Esophagus (tissue), 2 donors: ENCODE data around the gene SLC29A3. TPM values are rescaled to one million over a fixed set of nuclear protein-coding genes. Genes with fewer than 3 reads are reported as not detected.
"Not testable (repeated sequence)": the region's sequence is repeated elsewhere in the genome, so short reads cannot be mapped to it uniquely, and the experiment has no call there.

Source experiments
- H3K27ac ChIP-seq, 2 donors: one replicate each; pipeline ENCODE4 v1.5.1; 2013; ENCODE audit warnings: low read depth in 2 of 2, mild to moderate bottlenecking in 2 of 2, inconsistent platforms in 1 of 2, low read length in 1 of 2, moderate library complexity in 1 of 2
- H3K27me3 ChIP-seq, 2 donors: one replicate each; pipeline ENCODE4 v1.6.1; 2013; ENCODE audit warnings: low read length in 2 of 2, control low read depth in 1 of 2, mild to moderate bottlenecking in 1 of 2; ENCODE audit not compliant: insufficient read depth in 2 of 2, control insufficient read depth in 1 of 2
- H3K36me3 ChIP-seq, 2 donors: one replicate each; pipeline ENCODE4 v1.6.1; 2013; ENCODE audit warnings: low read length in 1 of 2; ENCODE audit not compliant: control insufficient read depth in 2 of 2, insufficient read depth in 2 of 2
- H3K4me1 ChIP-seq, 2 donors: one replicate each; pipeline ENCODE4 v1.6.1; 2013; ENCODE audit warnings: low read length in 1 of 2; ENCODE audit not compliant: control insufficient read depth in 2 of 2, insufficient read depth in 2 of 2
- H3K4me3 ChIP-seq, 2 donors: one replicate each; pipeline ENCODE4 v1.5.1; 2013; ENCODE audit warnings: low read length in 2 of 2, mild to moderate bottlenecking in 2 of 2, low read depth in 1 of 2, moderate library complexity in 1 of 2
- H3K9me3 ChIP-seq, 2 donors: one replicate each; pipeline ENCODE4 v1.6.1; 2013; ENCODE audit warnings: mild to moderate bottlenecking in 2 of 2, low read depth in 1 of 2, low read length in 1 of 2, moderate library complexity in 1 of 2; ENCODE audit not compliant: control insufficient read depth in 2 of 2, insufficient read depth in 1 of 2
- WGBS, 2 donors: extraction: QIAGEN DNeasy Blood & Tissue Kit; methylation state at CpG; one replicate each; pipeline ENCODE4 v1.1.7; 2013; 5-methylcytosine and 5-hydroxymethylcytosine counted together
- polyA plus RNA-seq, 2 donors: library from polyadenylated mRNA; stranded (reverse); fragments of 200-250 nt; gene quantifications; one replicate each; pipeline ENCODE4 v1.2.3, GENCODE V29; 2013
- donor health status: healthy with polysubstance abuse.
- donor health status: Bipolar disorder and iron deficiency.

The SLC29A3 gene
- polyA plus RNA-seq, 2 donors = 1.3 to 1.9 TPM

DNA sequence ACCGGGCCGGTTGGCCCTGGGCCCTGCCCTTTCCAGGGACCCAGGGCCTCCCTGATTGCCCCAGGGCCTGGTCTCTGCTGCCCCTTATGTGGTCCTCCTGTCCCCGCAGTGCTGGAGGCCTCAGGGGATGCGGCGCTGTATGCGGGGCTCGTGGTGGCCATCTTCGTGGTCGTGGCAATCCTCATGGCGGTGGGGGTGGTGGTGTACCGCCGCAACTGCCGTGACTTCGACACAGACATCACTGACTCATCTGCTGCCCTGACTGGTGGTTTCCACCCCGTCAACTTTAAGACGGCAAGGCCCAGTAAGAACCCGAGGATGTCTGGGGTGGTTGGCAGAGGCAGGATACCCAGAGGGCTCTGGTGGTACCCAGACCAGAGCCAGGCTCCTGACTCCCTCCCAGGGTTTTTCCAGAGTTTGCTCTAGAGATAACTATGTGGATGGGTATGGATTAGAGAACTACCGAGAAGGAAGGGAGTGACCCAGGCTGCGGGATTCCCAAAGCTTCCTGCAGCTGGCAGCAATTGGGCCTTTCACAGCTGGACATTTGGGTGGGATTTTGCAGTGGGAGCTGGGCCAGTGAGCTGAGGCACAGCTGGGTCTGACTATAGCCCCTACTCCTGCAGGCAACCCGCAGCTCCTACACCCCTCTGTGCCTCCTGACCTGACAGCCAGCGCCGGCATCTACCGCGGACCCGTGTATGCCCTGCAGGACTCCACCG lies 28.1 kb upstream of the SLC29A3 start:
- Histone ChIP-seq H3K4me1 (peaks cover 7 to 11% of the 10 kb centered on the region in 2 donors), H3K27me3 (no peaks in the 10 kb centered on the region), H3K27ac (no peak overlapping the region), H3K9me3 (no peaks in the 10 kb centered on the region), H3K36me3 (peaks cover 0 to 45% of the 10 kb centered on the region in 2 donors), H3K4me3 (no peak overlapping the region)
- 86 to 87% methylated on average over 26 of the region's 26 CpGs for WGBS, 2 donors

DNA sequence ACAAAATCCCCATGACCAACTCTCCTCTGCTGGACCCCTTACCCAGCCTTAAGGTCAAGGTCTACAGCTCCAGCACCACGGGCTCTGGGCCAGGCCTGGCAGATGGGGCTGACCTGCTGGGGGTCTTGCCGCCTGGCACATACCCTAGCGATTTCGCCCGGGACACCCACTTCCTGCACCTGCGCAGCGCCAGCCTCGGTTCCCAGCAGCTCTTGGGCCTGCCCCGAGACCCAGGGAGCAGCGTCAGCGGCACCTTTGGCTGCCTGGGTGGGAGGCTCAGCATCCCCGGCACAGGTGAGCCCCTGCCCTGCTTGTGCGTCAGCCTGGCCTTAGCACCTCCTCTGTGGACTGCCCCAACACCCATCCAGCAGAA lies 27.5 kb upstream of the SLC29A3 start:
- H3K9me3 ChIP-seq = no peaks in the 10 kb centered on the region
- H3K27me3 ChIP-seq = no peaks in the 10 kb centered on the region
- H3K4me1 ChIP-seq = peaks cover 7 to 14% of the 10 kb centered on the region in 2 donors
- H3K4me3 ChIP-seq = no peak overlapping the region
- peaks cover 0 to 48% of the 10 kb centered on the region in 2 donors for H3K36me3 ChIP-seq
- H3K27ac ChIP-seq = no peak overlapping the region
- 94 to 96% methylated on average over 13 of the region's 13 CpGs for WGBS, 2 donors

DNA sequence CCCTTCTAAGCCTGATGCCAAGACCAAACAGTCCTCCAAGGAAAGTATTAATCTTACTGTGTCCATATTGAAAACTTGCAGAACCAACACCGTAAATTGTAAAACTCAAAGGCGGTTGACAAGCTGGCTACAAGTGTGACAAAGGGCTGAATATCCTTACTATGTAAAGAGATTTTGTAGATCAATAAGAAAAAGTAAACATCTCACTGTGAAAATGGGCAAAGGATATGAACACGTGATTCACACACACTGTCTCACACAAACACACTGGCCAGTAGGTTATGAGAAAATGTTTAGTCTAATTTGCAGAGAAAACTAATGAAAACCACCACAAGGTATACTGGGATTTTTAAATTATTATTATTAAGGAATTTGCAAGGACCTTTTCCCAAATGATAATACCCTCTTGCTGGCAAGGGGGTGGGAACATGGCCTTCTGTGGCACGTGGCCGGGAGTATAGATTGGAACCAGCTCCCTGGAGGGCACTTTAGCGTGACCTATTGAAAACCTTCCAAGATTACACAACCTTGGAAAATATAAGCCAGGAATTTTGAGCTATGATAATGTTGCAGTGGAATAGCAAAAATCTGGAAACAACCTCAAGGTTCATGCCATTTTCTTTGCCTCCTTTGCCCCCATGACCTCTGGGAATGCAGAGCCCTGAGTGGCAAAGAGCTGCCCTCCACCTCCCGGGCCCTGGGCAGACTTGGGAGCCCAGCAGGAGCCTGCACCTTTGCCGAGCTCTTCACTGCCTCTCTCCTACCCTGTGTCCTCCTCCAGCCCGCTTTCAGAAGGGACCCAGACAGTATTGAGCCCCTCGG lies 26.2 kb upstream of the SLC29A3 start:
- Histone ChIP-seq H3K4me3 (no peak overlapping the region), H3K9me3 (no peaks in the 10 kb centered on the region), H3K36me3 (peaks cover 0 to 41% of the 10 kb centered on the region in 2 donors), H3K27me3 (no peaks in the 10 kb centered on the region), H3K4me1 (peaks cover 7 to 16% of the 10 kb centered on the region in 2 donors), H3K27ac (peak overlapping the region; percentile 72 to 91)
- 71 to 72% methylated on average over 10 of the region's 10 CpGs for WGBS, 2 donors

DNA sequence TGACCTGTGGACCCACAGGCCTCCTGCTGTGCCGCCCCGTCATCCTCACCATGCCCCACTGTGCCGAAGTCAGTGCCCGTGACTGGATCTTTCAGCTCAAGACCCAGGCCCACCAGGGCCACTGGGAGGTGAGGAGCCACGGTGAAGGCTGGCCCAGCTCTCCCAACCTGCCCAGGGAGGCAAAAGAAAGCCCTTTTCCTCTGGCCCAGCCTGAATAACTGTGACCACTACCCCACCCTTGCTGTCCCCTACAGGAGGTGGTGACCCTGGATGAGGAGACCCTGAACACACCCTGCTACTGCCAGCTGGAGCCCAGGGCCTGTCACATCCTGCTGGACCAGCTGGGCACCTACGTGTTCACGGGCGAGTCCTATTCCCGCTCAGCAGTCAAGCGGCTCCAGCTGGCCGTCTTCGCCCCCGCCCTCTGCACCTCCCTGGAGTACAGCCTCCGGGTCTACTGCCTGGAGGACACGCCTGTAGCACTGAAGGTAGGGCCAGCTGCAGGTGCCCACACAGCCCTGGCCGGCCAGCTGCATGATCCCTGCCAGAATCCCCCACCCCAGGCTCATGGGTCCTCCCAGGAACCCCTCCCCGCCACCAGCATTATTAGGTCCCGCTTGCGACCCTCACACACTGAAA lies 25.5 kb upstream of the SLC29A3 start:
- Histone ChIP-seq H3K9me3 (no peaks in the 10 kb centered on the region), H3K27me3 (no peaks in the 10 kb centered on the region), H3K4me3 (no peak overlapping the region), H3K4me1 (peaks cover 7 to 16% of the 10 kb centered on the region in 2 donors), H3K36me3 (peaks cover 0 to 38% of the 10 kb centered on the region in 2 donors), H3K27ac (peak overlapping the region; percentile 72 to 91)
- WGBS, 2 donors = 66 to 80% methylated on average over 19 of the region's 19 CpGs

DNA sequence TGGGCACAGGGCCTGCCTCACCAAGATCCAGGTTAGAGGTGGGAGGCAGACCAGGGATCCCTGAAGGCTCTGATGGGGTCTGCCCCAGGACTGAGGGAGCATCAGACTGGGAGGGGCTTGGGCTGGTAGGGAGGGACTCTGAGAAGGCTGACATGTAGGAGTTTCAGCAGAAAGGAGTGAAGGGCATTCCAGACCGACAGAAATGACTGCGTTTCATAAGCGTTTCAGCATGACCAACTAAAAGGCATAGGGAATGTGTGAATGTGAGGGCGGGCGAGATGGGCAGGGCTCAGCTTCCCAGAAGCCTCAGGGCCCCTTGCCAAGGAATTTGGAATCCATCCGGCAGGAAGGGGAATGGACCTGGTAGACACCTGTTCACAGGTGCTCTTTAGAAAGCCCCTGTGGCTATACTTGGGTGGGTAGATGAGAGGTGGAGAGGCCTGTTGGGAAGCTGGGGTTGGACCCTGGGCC lies 24.9 kb upstream of the SLC29A3 start:
- 46 to 66% methylated on average over 6 of the region's 6 CpGs for WGBS, 2 donors
- Histone ChIP-seq H3K4me1 (peaks cover 7 to 16% of the 10 kb centered on the region in 2 donors), H3K27ac (peak overlapping the region; percentile 72 to 91), H3K4me3 (no peak overlapping the region), H3K9me3 (no peaks in the 10 kb centered on the region), H3K36me3 (peaks cover 0 to 38% of the 10 kb centered on the region in 2 donors), H3K27me3 (no peaks in the 10 kb centered on the region)

DNA sequence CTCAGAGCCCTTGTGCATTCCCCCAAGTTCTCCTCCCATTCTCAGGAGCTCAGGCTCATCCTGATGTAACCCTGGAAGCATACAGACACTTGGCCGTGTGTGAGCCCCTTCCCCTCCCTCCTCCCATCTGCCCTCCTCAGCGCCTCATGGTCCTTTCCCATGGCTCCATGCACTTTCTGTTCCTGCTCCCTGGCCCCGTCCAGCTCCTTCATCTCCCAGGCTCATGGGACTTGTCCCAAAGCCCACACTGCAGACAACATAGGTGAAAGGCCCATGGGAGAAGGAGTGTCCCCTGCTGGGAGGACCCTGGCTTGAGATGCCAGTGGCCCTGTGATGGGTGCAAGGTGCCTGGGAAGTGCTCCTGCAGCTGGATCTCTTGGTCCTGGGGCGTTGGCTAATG lies 24.2 kb upstream of the SLC29A3 start:
- no peaks in the 10 kb centered on the region for H3K27me3 ChIP-seq
- no peak overlapping the region for H3K4me3 ChIP-seq
- 84 to 88% methylated on average over 4 of the region's 4 CpGs for WGBS, 2 donors

DNA sequence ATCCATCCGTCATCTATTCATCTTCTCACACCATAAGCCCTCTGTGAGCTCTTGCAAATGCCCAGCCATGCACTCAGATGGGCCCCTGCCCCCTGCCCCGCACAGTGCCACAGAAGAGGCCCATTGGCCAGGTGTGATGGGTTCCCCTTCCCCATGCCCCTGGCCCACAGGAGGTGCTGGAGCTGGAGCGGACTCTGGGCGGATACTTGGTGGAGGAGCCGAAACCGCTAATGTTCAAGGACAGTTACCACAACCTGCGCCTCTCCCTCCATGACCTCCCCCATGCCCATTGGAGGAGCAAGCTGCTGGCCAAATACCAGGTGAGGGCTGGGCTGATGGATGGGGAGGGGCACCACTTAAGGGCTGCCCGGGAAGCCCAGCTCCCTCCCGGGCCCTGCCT lies 23.4 kb upstream of the SLC29A3 start:
- Histone ChIP-seq H3K27ac (peak overlapping the region in 1 of 2 donors; percentile 81), H3K27me3 (no peaks in the 10 kb centered on the region), H3K4me1 (peaks cover 7 to 22% of the 10 kb centered on the region in 2 donors), H3K36me3 (peaks cover 0 to 36% of the 10 kb centered on the region in 2 donors), H3K4me3 (no peak overlapping the region), H3K9me3 (no peaks in the 10 kb centered on the region)
- WGBS, 2 donors = 88 to 94% methylated on average over 9 of the region's 9 CpGs

More for the DNA sequence above, 24.2 kb upstream of the SLC29A3 start:
- Histone ChIP-seq H3K36me3 (peaks cover 0 to 36% of the 10 kb centered on the region in 2 donors), H3K9me3 (no peaks in the 10 kb centered on the region), H3K27ac (peak overlapping the region in 1 of 2 donors; percentile 26), H3K4me1 (peaks cover 7 to 16% of the 10 kb centered on the region in 2 donors)

DNA sequence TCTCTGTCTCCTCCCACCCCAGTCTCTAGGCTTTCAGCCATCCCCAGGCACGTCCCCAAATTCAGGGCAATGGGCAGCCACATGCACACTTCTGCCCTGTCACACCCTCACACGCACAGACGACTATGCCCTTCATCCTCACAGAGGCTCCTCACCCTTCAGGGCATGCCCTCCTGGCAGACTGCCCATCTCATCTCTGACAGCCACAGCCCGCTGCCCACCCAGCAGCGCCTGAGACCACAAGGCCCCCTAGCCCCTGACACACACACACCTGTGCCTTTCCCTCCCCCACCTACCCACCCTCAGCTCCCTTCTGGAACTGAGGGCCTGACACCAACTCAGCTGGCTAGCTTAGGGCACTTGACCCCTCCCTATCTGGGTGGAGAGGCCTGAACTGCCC lies 23.0 kb upstream of the SLC29A3 start:
- no peak overlapping the region for H3K4me3 ChIP-seq
- peaks cover 0 to 36% of the 10 kb centered on the region in 2 donors for H3K36me3 ChIP-seq
- no peaks in the 10 kb centered on the region for H3K9me3 ChIP-seq
- peak overlapping the region in 1 of 2 donors; percentile 81 for H3K27ac ChIP-seq
- peaks cover 7 to 26% of the 10 kb centered on the region in 2 donors for H3K4me1 ChIP-seq
- 53 to 57% methylated on average over 5 of the region's 5 CpGs for WGBS, 2 donors
- H3K27me3 ChIP-seq = no peaks in the 10 kb centered on the region

DNA sequence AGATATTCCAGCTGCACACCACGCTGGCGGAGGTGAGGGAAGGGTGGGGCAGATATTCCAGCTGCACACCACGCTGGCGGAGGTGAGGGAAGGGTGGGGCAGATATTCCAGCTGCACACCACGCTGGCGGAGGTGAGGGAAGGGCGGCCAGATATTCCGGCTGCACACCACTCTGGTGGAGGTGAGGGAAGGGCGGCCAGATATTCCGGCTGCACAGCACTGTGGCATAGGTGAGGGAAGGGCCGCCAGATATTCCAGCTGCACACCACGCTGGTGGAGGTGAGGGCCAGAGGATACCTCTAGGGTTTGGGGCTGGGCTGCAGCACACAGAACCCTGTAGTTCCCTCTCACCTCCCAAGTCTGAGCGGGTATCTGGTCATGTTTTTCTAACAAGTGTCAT lies 22.2 kb upstream of the SLC29A3 start:
- 59 to 71% methylated on average over 7 to 13 of the region's 13 CpGs for WGBS, 2 donors
- Histone ChIP-seq H3K36me3 (peaks cover 0 to 30% of the 10 kb centered on the region in 2 donors), H3K27ac (peak overlapping the region in 1 of 2 donors; percentile 81), H3K4me1 (peaks cover 7 to 29% of the 10 kb centered on the region in 2 donors)
- not testable (repeated sequence) for H3K27me3 ChIP-seq, H3K4me3 ChIP-seq, H3K9me3 ChIP-seq
